K562 (cell line): Measurements from ENCODE around the gene SMARCC1. TPM values are rescaled to one million over a fixed set of nuclear protein-coding genes. Genes with fewer than 3 reads are reported as not detected.

Experiments
- ATAC-seq: fragments of 200-7000 bp; cut with Tn5 transposase; 3 replicates; pipeline ENCODE4 v1.9.1; 2020; ENCODE audit warnings: moderate library complexity
- BruUV-seq: library from RNA; stranded (reverse); fragments of 400-500 nt; replicated peaks from 2 replicates; lab custom pipeline; 2021; lab: Mats Ljungman, UMichigan
- CTCF ChIA-PET: fragments of 300-600 bp; formaldehyde crosslinking; extraction: SDS; loops from one replicate; lab custom pipeline; 2021; ENCODE audit warnings: low intra/inter-chr PET ratio; lab: Yijun Ruan, JAX
- POLR2A ChIA-PET: fragments of 300-600, 350-650 bp; sonication (Branson Sonifier 250); formaldehyde crosslinking; extraction: SDS; loops from one replicate; lab custom pipeline; 2021; ENCODE audit warnings: antibody characterized with exemption, inconsistent platforms; lab: Yijun Ruan, JAX
- DNase-seq, 4 experiments: peaks; one replicate each; pipeline versions ENCODE4 v3.0.0 to v3.0.0-alpha.2; 2011 to 2018; ENCODE audit warnings: low spot score in 3 of 4, mixed read lengths in 3 of 4; ENCODE audit errors: extremely low read depth in 1 of 4
- FAIRE-seq: peaks from 2 replicates; lab custom pipeline; 2011; peaks lifted over from hg19 to GRCh38; lab: Jason Lieb, UNC
- H2AFZ ChIP-seq: 2 replicates; pipeline ENCODE4 v1.6.0; 2011; ENCODE audit warnings: low read depth, low read length, control low read depth, inconsistent platforms
- H3K27ac ChIP-seq: fragments of 200-600 bp; 3 replicates; pipeline ENCODE4 v1.8.0; 2011; ENCODE audit warnings: low read depth, mild to moderate bottlenecking, control low read depth, inconsistent platforms, low read length, moderate library complexity, mixed read lengths; ENCODE audit errors: extremely low read depth
- H3K27me3 ChIP-seq, 2 experiments: fragments of 300-600 bp in 1 of 2; 2 replicates in 1 of 2; 3 replicates in 1 of 2; pipeline versions ENCODE4 v1.6.0 to v1.8.0; 2011; ENCODE audit warnings: inconsistent platforms in 2 of 2, low read length in 2 of 2, mild to moderate bottlenecking in 1 of 2, mixed read lengths in 1 of 2, moderate library complexity in 1 of 2; ENCODE audit not compliant: control insufficient read depth in 2 of 2, insufficient read depth in 2 of 2
- H3K36me3 ChIP-seq: fragments of 300-600 bp; 3 replicates; pipeline ENCODE4 v1.8.0; 2011; ENCODE audit warnings: mild to moderate bottlenecking, low read length, inconsistent platforms; ENCODE audit not compliant: control insufficient read depth, insufficient read depth
- H3K4me1 ChIP-seq, 2 experiments: fragments of 200-600 bp in 1 of 2; replicated peaks in 1 of 2; 2 replicates in 1 of 2; 3 replicates in 1 of 2; pipeline versions ENCODE4 v1.5.1 to v1.8.0; 2011; ENCODE audit warnings: inconsistent platforms in 2 of 2, low read length in 2 of 2, mild to moderate bottlenecking in 1 of 2, mixed read lengths in 1 of 2, moderate library complexity in 1 of 2; ENCODE audit not compliant: control insufficient read depth in 2 of 2, insufficient read depth in 2 of 2
- H3K4me2 ChIP-seq: 2 replicates; pipeline ENCODE4 v1.6.1; 2011; ENCODE audit warnings: low read length, control low read depth, inconsistent platforms, mixed read lengths; ENCODE audit not compliant: insufficient read depth
- H3K4me3 ChIP-seq: fragments of 200-600 bp; sonication (generic), shearing (Covaris generic); 2 replicates; pipeline ENCODE4 v1.5.1; 2016; ENCODE audit warnings: control low read depth, inconsistent platforms
- H3K79me2 ChIP-seq: fragments of 200-600 bp; 3 replicates; pipeline ENCODE4 v1.8.0; 2011; ENCODE audit warnings: low read length, inconsistent platforms; ENCODE audit not compliant: control insufficient read depth, insufficient read depth
- H3K9ac ChIP-seq, 2 experiments: 2 replicates each; pipeline versions ENCODE4 v1.6.0 to v1.6.1; 2011; ENCODE audit warnings: low read depth in 2 of 2, low read length in 2 of 2, control low read depth in 1 of 2, inconsistent platforms in 1 of 2, mild to moderate bottlenecking in 1 of 2, mixed read lengths in 1 of 2; ENCODE audit not compliant: insufficient read depth in 1 of 2
- H3K9me1 ChIP-seq: one replicate; pipeline ENCODE4 v1.6.0; 2011; ENCODE audit warnings: inconsistent platforms, mild to moderate bottlenecking, low read length, moderate library complexity; ENCODE audit not compliant: control insufficient read depth, insufficient read depth
- H3K9me3 ChIP-seq: replicated peaks from 2 replicates; pipeline ENCODE4 v1.5.1; 2011; ENCODE audit warnings: low read depth, low read length, inconsistent platforms; ENCODE audit not compliant: control insufficient read depth, insufficient read depth
- H4K20me1 ChIP-seq: replicated peaks from 2 replicates; pipeline ENCODE4 v1.6.1; 2011; ENCODE audit warnings: low read length, inconsistent platforms, mixed read lengths; ENCODE audit not compliant: control insufficient read depth, insufficient read depth
- CREM ChIP-seq: IDR thresholded peaks from 2 replicates; pipeline ENCODE4 v1.6.1; 2014; ENCODE audit warnings: antibody characterized with exemption, low read depth
- E2F3 ChIP-seq: fragments of 250-450 bp; sonication (Bioruptor Pico); IDR thresholded peaks from 2 replicates; pipeline ENCODE4 v1.4.0; 2020; ENCODE audit warnings: mild to moderate bottlenecking
- IRF1 ChIP-seq: sonication (generic); formaldehyde crosslinking; IDR thresholded peaks from 2 replicates; pipeline ENCODE4 v1.8.0; 2022; ENCODE audit warnings: missing genetic modification reagents, mild to moderate bottlenecking, borderline replicate concordance
- MITF ChIP-seq: IDR thresholded peaks from 2 replicates; pipeline ENCODE4 v1.6.1; 2014; ENCODE audit warnings: antibody characterized with exemption
- MLLT1 ChIP-seq, 2 experiments: fragments of 450-650 bp; IDR thresholded peaks; 2 replicates each; pipeline ENCODE4 v1.6.1; 2016
- PHB ChIP-seq: fragments of 250-450 bp; sonication (Bioruptor Pico); IDR thresholded peaks from 2 replicates; pipeline ENCODE4 v1.5.0; 2021
- TSC22D4 ChIP-seq: fragments of 450-650 bp; IDR thresholded peaks from 2 replicates; pipeline ENCODE4 v1.6.1; 2016; ENCODE audit warnings: missing genetic modification characterization, missing biosample characterization, control low read depth
- ZNF134 ChIP-seq: fragments of 250-450 bp; sonication (Bioruptor Pico); conservative IDR thresholded peaks from 2 replicates; pipeline ENCODE4 v1.4.0; 2020
- WGBS: fragments of 100-300 bp; shearing (Covaris generic); methylation state at CpG from one replicate; pipeline ENCODE4 v1.1.6; 2016; ENCODE audit warnings: low coverage, mixed read lengths; ENCODE audit not compliant: insufficient coverage; ENCODE audit errors: missing lambda C conversion rate; 5-methylcytosine and 5-hydroxymethylcytosine counted together
- in situ Hi-C: fragments of 300-500 bp; cut with MboI; formaldehyde crosslinking; loops from 4 replicates; pipeline ENCODE4 v1.15.0; 2018; ENCODE audit warnings: inconsistent platforms, mixed read lengths
- intact Hi-C: fragments of 100-400 bp; cut with micrococcal nuclease; formaldehyde crosslinking; loops from 2 replicates; pipeline ENCODE4 v1.14.2; 2022
- polyA plus RNA-seq, 8 experiments: library from polyadenylated mRNA; depleted of rRNA in 4 of 8; stranded (reverse) in 5 of 8; unstranded in 3 of 8; fragments of >200 nt; fragmentation: Nextera tagmentation in 2 of 8; fragmentation: Illumina TruSeq in 1 of 8; extraction: Ambion mirVana in 2 of 8; extraction: Trizol in 1 of 8; gene quantifications; 2 replicates each; pipeline versions ENCODE4 v1.2.1 to v1.2.3, GENCODE V29; 2011 to 2014; ENCODE audit warnings: inconsistent platforms in 1 of 8, missing spikeins in 1 of 8
- total RNA-seq, 7 experiments: library from RNA; depleted of rRNA in 6 of 7; stranded (reverse); fragments of >200 nt in 6 of 7; fragmentation: Illumina TruSeq in 2 of 7; extraction: Trizol in 2 of 7; gene quantifications; 2 replicates each; pipeline versions ENCODE4 v1.2.1 to v1.2.3, GENCODE V29; 2011 to 2021; ENCODE audit warnings: low replicate concordance in 1 of 7

Gene SMARCC1
- total and polyA plus RNA-seq, 9 of the 15 experiments (the other 6 are each of a cell fraction or from before 2014, with no cell fraction given), result 20.7 to 199 (median 66.0) TPM

- no peak for FAIRE-seq
- WGBS, result 79% methylated on average over 3 of the region's 3 CpGs
- H3K4me2 ChIP-seq, result no peak overlapping the region
- no peak for ATAC-seq
- TF ChIP-seq ZNF134 (CRISPR knock-in tag), result no peak
- TF ChIP-seq CREM, result no peak
- TF ChIP-seq MITF, result no peak
- no peak for TF ChIP-seq PHB
- TF ChIP-seq E2F3 (CRISPR knock-in tag), result no peak
- no peak for TF ChIP-seq IRF1
- no peak for TF ChIP-seq MLLT1 (IDR thresholded peaks at IDR 0.05)
- no peak for TF ChIP-seq TSC22D4 (tag)
- TF ChIP-seq, all 486 proteins: peak for 0
- Histone ChIP-seq H3K9me3 (no peaks in the 10 kb centered on the region), H3K79me2 (no peaks in the 10 kb centered on the region), H3K27ac (no peak overlapping the region), H3K9ac (no peak overlapping the region), H4K20me1 (no peaks in the 10 kb centered on the region), H3K4me1 (no peaks in the 10 kb centered on the region), H3K9me1 (no peaks in the 10 kb centered on the region), H3K36me3 (peaks cover 73% of the 10 kb centered on the region), H3K4me3 (no peak overlapping the region), H2AFZ (no peak overlapping the region), H3K27me3 (no peaks in the 10 kb centered on the region)
- intact Hi-C loops (no loop called here), in situ Hi-C loops (no loop called here)
- DNase-seq, result no peak
- BruUV-seq, result no TSS peak
- CTCF ChIA-PET, result no interaction called here
- POLR2A ChIA-PET, result no interaction called here
Measured at GRCh38 chr3:47594792-47595191, 186.9 kb downstream of the SMARCC1 start.
